GM19438 (cell line): ENCODE results near the gene PSMA8.
"Not testable (repeated sequence)": the region's sequence is repeated elsewhere in the genome, so short reads cannot be mapped to it uniquely, and the experiment has no call there.

Source experiments
- ATAC-seq: cut with Tn5 transposase; IDR thresholded peaks from one replicate; pipeline ENCODE4 v1.9.1; 2021; ENCODE audit warnings: low read depth; ENCODE audit not compliant: unreplicated experiment

PSMA8 gene

GRCh38 chr18:26228562-26229260 lies 95.0 kb downstream of the PSMA8 start:
- ATAC-seq, result no peak

GRCh38 chr18:26230497-26230896 lies 96.8 kb downstream of the PSMA8 start:
- no peak for ATAC-seq

GRCh38 chr18:26233208-26233607 lies 99.5 kb downstream of the PSMA8 start:
- ATAC-seq, result no peak

GRCh38 chr18:26237363-26237762 lies 103.7 kb downstream of the PSMA8 start:
- not testable (repeated sequence) for ATAC-seq

- ATAC-seq, result not testable (repeated sequence)
Observed at GRCh38 chr18:26238718-26239117, 105.0 kb downstream of the PSMA8 start.

GRCh38 chr18:26242392-26242791 lies 108.7 kb downstream of the PSMA8 start:
- ATAC-seq, result not testable (repeated sequence)
